ENCODE results near the gene DUSP22.

DUSP22 gene

DNA sequence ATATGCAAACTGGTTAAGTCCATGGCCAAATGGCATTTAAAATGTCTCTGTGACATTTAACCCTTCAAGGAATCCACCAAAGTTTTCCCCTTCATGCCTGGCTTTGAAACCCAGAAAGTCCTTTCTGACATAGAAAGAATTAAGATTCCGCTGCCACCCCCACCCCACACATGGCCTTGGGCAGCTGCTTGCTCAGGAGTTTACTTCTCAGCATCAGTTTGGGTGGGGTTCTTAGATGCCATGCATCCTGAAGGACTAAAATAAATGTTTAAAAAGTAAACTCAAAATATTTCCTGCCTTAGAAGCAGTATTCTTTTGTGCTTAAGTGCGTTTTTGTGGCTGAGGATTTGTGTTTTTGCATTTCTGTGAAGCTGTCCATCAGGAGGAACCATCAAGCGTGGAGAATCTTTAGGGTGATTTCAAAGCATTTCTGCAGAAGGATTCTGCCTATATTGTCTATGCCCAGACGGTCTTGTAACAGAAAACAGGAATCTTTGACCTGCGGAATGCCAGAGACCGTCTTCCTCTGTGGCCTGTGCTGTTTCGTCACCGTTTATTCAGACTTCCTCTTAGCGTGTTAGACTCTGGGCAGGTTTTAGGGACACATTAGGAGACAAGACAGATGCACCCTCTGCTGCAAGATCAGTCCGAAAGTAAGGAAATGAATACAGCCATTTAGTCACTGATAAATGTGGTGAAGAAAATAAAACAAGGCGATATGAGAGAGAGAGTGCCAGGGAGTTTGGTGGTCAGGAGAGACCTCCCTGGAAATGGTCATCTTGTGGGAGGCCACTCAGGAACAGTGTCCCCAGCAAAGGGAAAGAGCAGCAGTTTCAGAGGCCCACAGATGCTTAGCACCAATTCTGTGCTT, 6.2 kb downstream of the DUSP22 start:
- no peak for DNase-seq
- no peak for TF ChIP-seq POLR2A (IDR thresholded peaks at IDR 0.05; ENCODE audit: low read length)
- TF ChIP-seq GATA1 (IDR thresholded peaks at IDR 0.05; ENCODE audit: low read depth, low read length): no peak

- TF ChIP-seq GATA1 (IDR thresholded peaks at IDR 0.05; ENCODE audit: low read depth, low read length): no peak
- no peak for TF ChIP-seq POLR2A (IDR thresholded peaks at IDR 0.05; ENCODE audit: low read length)
- DNase-seq: no peak
These were observed 7.1 kb downstream of the DUSP22 start for GRCh38 chr6:299104-299980.

- no peak for DNase-seq
- TF ChIP-seq GATA1 (IDR thresholded peaks at IDR 0.05; ENCODE audit: low read depth, low read length): no peak
- no peak for TF ChIP-seq POLR2A (IDR thresholded peaks at IDR 0.05; ENCODE audit: low read length)
These were observed 7.7 kb downstream of the DUSP22 start for GRCh38 chr6:300026-300425.

DNA sequence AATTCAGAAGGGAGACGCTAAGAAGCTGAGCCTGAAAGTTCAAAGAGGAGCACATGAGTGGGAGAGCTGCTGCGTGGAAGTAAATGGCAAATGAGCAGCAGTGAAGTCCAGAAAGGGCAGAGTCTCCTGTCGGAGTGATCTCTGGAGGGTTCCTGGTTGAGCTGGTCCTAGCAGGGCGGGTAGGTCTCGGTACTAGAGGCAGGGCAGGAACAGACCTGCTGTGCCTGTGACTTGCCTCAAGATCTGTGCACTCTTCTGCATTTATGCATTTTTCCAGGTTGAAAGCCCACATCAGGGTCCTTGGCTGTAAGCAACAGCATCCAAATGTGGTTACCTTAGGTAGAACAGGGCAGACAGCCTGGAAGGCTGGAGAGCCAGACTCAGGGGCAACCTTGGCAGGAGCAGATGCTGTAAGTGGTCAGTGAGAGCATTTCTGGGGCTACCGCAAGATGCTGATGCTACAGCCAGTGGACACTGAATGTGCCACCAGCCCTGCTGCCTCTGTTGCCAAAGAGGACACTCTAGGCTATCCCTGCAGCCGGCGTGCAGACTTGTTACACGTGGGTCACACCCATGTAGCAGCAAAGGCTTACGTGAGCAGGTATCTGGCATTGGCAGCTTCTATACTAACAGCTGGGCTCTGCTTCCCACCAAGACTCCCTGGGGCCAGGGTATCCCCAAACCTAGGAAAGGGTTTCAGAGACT, 8.4 kb downstream of the DUSP22 start:
- no peak for TF ChIP-seq GATA1 (IDR thresholded peaks at IDR 0.05; ENCODE audit: low read depth, low read length)
- no peak for TF ChIP-seq POLR2A (IDR thresholded peaks at IDR 0.05; ENCODE audit: low read length)

GRCh38 chr6:301526-301925, 9.2 kb downstream of the DUSP22 start:
- DNase-seq: no peak
- TF ChIP-seq POLR2A (IDR thresholded peaks at IDR 0.05; ENCODE audit: low read length): no peak
- no peak for TF ChIP-seq GATA1 (IDR thresholded peaks at IDR 0.05; ENCODE audit: low read depth, low read length)

More for the DNA sequence above, 8.4 kb downstream of the DUSP22 start:
- no peak for DNase-seq

- TF ChIP-seq GATA1 (IDR thresholded peaks at IDR 0.05; ENCODE audit: low read depth, low read length) (no peak), POLR2A (IDR thresholded peaks at IDR 0.05; ENCODE audit: low read length) (no peak)
- no peak for DNase-seq
These were observed 9.8 kb downstream of the DUSP22 start for GRCh38 chr6:301929-302705.

- no peak for DNase-seq
- TF ChIP-seq GATA1 (IDR thresholded peaks at IDR 0.05; ENCODE audit: low read depth, low read length): no peak
These were observed 10.5 kb downstream of the DUSP22 start for GRCh38 chr6:302760-303159.

DNA sequence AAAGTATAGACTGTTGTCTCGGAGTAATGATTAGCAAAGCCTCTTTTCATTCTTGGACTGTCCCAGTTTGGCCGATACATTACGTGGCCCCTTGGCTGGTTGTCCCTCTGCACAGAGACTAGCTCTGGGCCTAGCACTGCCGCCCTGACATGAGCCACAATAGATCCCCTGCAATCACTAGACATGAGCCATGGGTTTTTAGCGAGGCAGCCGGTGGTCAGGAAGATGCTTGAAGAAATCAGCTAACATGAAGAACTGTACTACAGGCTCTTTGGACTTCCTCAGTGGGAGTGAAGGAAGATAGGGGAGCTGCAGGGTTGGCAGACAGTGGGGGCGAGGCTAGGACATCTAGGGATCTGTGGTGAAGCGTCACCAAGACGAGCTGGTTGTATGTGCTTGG, 11.0 kb downstream of the DUSP22 start:
- DNase-seq: no peak
- no peak for TF ChIP-seq POLR2A (IDR thresholded peaks at IDR 0.05; ENCODE audit: low read length)
- no peak for TF ChIP-seq GATA1 (IDR thresholded peaks at IDR 0.05; ENCODE audit: low read depth, low read length)

- DNase-seq: no peak
- TF ChIP-seq POLR2A (IDR thresholded peaks at IDR 0.05; ENCODE audit: low read length) (no peak), GATA1 (IDR thresholded peaks at IDR 0.05; ENCODE audit: low read depth, low read length) (no peak)
These were observed 11.8 kb downstream of the DUSP22 start for GRCh38 chr6:303948-304558.

GRCh38 chr6:304833-305370, 12.6 kb downstream of the DUSP22 start:
- TF ChIP-seq GATA1 (IDR thresholded peaks at IDR 0.05; ENCODE audit: low read depth, low read length) (no peak), POLR2A (IDR thresholded peaks at IDR 0.05; ENCODE audit: low read length) (no peak)
- no peak for DNase-seq

- TF ChIP-seq POLR2A (IDR thresholded peaks at IDR 0.05; ENCODE audit: low read length) (no peak), GATA1 (IDR thresholded peaks at IDR 0.05; ENCODE audit: low read depth, low read length) (no peak)
- no peak for DNase-seq
These were observed 13.3 kb downstream of the DUSP22 start for GRCh38 chr6:305371-306206.

GRCh38 chr6:306641-307061, 14.4 kb downstream of the DUSP22 start:
- no peak for DNase-seq
- no peak for TF ChIP-seq POLR2A (IDR thresholded peaks at IDR 0.05; ENCODE audit: low read length)
- no peak for TF ChIP-seq GATA1 (IDR thresholded peaks at IDR 0.05; ENCODE audit: low read depth, low read length)
